Regular cardiac myocyte (primary cell): ENCODE results near the gene TNFRSF18. TPM values are rescaled to one million over a fixed set of nuclear protein-coding genes. Genes with fewer than 3 reads are reported as not detected.

Experiments
- total RNA-seq: library from RNA; depleted of rRNA; stranded (reverse); fragments of >200 nt; gene quantifications from 2 replicates; pipeline ENCODE4 v1.2.3, GENCODE V29; 2014

TNFRSF18 gene, protein sequence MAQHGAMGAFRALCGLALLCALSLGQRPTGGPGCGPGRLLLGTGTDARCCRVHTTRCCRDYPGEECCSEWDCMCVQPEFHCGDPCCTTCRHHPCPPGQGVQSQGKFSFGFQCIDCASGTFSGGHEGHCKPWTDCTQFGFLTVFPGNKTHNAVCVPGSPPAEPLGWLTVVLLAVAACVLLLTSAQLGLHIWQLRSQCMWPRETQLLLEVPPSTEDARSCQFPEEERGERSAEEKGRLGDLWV
- total RNA-seq = 0.28 TPM in 1 of 2 replicates, not detected in the other

DNA sequence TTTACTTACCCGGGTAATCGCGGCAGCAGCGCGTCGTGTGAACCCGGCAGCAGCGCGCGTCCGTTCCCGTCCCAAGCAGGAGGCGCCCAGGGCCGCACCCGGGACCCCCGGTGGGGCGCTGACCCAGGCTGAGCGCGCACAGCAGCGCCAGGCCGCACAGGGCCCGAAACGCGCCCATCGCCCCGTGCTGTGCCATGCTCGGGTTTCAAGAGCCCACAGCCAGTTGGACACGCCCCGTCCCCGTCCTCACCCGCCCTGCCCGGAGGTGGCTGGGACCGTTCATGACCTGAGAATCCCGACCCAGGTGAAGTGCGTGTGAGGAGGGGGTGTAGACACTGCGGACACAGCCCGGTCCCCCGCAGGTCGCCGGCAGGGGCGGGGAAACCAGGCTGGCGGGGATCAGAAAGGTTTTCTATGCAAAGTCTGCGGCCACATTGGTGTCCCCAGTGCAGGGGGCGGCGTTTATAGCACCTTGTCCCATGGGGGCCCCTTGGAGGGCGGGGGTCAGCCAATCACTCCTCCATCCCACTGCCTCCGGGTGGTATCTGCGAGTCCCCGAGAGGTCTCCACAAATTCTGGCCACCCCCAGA is at the start of gene TNFRSF18:
TSS of gene TNFRSF18 (minus strand) at position 217 of the 590 bp plus-strand sequence. CDS start at position 196, 21 bp downstream.

DNA sequence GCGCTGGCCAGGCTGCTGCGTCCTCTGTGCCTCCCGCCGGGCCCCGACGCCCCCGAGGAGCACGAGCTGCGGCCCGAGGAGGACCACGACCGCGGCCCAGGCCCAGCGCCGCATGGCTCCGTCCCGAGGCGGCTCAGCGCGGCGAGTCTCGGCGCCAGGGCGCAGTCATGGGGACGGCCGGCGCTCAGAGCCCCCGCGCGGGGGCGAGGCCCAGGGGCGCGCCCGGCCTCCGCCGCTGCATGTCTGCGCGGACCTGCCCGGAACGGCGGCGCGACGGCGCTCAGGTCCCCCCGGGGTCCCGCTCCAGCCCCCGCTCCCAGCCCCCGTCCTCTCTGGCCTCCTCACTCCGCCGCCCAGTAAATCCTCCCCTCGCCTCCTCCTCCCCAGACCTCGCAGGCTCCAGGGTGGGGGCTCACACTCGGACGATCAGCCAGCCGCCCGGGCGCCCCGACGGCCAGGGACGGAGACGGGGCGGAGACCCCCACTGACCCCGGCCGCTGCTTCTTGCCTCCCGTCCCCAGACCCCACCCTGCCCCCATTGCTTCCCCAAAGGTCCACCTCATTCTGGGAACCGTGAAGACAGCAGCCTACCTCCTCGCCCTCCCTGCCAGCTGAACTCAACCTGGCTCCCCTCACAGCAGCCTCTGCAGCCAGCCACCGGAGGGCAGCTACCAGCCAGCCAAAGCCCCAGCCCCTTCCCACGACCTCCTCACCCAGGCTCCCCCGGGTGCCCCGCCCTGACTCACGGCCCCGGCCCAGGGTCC is 40.4 kb upstream of the TNFRSF18 start, which contains the start of gene C1QTNF12:
TSS of gene C1QTNF12 (minus strand) at position 146 of the 764 bp plus-strand sequence. CDS start at position 114, 32 bp downstream.

DNA sequence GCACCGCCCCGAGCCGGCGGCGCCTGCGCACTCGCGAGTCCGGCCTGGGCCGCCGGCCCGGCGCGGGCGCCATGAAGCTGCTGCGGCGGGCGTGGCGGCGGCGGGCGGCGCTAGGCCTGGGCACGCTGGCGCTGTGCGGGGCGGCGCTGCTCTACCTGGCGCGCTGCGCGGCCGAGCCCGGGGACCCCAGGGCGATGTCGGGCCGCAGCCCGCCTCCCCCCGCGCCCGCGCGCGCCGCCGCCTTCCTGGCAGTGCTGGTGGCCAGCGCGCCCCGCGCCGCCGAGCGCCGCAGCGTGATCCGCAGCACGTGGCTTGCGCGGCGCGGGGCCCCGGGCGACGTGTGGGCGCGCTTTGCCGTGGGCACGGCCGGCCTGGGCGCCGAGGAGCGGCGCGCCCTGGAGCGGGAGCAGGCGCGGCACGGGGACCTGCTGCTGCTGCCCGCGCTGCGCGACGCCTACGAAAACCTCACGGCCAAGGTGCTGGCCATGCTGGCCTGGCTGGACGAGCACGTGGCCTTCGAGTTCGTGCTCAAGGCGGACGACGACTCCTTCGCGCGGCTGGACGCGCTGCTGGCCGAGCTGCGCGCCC is 25.9 kb upstream of the TNFRSF18 start, which contains the start of gene B3GALT6:
TSS of gene B3GALT6 (plus strand) at position 30 of the 588 bp plus-strand sequence. CDS start at position 72, 42 bp downstream.

DNA sequence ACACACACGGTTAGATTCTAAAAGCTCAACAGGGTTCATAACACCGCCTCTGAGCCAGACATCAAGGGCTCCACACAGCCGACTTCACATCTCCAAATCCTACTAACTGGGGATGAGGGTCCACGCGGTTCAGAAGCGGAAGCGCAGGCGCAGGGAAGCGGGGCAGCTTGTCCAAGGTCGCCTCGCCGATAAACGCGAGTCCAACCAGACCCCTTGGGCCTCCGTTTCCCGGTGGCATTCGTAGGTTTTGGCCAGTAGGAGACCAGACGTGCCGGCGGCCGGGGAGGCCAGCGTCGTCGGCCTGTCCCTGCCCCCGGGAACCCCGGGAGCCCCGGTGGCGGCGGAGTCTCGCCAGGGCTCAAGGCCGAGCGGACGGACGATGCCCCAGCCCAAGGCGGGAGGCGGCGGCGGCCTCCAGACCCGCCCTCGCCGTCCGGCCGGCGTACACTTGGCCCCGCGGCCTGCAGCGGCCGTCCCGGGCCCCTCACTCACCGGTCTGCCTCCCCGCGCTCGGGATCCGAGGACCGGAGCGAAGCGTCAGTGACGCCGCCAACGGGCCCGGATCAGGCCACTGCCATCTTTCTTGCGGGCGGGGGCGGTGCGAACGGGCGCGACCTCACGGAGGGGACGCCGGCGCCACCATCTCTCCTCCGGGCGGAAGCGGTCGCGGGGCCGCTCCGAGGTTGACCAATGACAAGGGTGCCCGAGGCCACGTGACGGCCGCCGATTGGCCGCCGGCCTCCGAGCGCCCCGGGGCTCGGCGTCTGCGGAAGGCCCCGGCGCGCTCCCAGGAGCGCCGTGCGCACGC is 25.2 kb upstream of the TNFRSF18 start, which contains the start of gene SDF4:
TSS of gene SDF4 (minus strand) at position 602 of the 808 bp plus-strand sequence. CDS start 3,229 bp downstream, outside the sequence.

DNA sequence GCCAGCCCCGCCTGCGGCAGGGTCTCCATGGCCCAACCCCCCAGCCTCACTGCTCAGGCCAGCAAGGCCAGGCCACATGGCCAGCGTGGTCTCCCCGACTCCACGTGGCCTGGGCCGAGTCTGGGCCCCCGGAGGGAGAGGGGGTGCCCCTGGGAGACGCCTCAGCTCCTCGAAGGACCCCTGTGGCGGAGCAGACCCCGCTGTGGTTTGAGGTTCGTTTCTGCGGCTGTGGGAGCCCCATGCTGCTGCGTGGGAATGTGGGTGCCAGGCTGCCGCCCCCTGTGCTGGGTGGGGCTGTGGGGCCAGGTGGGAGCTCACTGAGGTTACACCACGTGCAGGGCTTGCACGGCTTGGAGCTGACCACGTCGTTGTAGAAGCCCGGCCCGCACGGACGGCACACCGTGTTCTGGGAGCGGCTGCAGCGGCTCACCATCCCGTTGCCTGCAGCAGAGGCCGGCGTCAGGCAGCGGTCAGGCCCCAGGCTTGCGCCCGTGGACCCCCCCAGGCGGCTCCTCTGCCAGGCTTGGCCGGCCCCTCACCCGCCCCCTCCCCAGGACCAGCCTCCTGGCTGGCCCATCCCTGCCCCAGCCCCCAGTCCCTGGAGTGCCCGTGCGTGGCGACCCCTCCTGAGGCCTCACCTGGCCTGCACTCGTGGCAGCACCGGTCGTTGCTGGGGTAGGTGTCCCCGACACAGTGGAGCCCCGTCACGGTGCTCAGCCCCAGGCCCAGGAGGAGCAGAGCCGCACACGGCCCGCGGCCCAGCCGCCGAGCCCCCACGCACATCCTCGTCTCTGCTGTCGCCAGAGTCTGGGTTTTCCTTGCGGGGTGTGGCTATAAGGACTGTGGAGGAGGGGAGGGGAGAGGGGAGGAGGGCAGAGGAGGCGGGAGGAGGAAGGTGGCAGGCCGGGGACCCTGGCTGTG is 7.2 kb upstream of the TNFRSF18 start, which contains the start of gene TNFRSF4:
TSS of gene TNFRSF4 (minus strand) at position 809 of the 921 bp plus-strand sequence. CDS start at position 783, 26 bp downstream.

DNA sequence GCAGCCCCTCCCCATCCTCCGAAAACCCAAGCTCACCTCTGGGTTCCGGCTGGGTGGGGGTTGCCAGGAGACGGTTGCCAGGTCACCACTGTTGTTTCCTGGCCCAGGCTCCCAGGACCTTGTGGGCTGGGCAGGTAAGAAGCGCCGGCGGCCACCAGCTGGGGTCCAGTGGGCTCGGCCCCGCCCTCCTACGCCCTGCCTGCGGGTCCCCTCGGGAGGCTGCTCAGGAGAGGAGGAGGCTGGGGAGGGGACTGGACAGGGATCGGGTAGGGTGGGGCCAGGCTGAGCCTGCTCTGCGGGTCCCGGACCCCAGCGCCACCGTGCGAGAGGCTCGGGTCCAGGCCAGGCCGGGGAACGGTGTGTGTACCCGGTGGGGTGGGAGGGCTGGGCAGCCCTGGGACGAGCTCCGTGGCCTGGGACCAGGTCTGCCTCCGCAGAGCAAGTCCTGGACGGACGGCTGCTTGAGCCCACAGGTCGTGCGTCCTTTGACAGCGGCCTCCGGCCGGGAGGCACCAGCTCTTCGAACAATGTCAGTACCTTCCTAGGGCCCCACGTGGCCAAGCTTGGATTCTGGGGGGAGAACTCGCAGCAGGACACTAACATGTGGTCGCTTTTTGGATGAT is 32.5 kb downstream of the TNFRSF18 start, which contains the start of gene TTLL10:
TSS of gene TTLL10 (plus strand) at position 88 of the 623 bp plus-strand sequence. CDS start 5,336 bp downstream, outside the sequence.

Other genes with a start within 250 kb of the TNFRSF18 start
- 57.2 and 178 TPM in 2 replicates for gene NOC2L, start 247.3 kb downstream of the TNFRSF18 start, total RNA-seq
- 5.0 and 7.9 TPM in 2 replicates for gene KLHL17, start 246.0 kb downstream of the TNFRSF18 start, total RNA-seq
- gene PLEKHN1, start 240.1 kb downstream of the TNFRSF18 start, total RNA-seq = 0.28 and 0.58 TPM in 2 replicates
- 0.38 and 8.5 TPM in 2 replicates for gene PERM1, start 224.5 kb downstream of the TNFRSF18 start, total RNA-seq
- 4.2 and 7.6 TPM in 2 replicates for gene HES4, start 206.5 kb downstream of the TNFRSF18 start, total RNA-seq
- gene ISG15, start 193.1 kb downstream of the TNFRSF18 start, total RNA-seq = 48.8 and 104 TPM in 2 replicates
- 25.9 and 49.3 TPM in 2 replicates for gene AGRN, start 186.5 kb downstream of the TNFRSF18 start, total RNA-seq
- not detected in 2 replicates for gene RNF223, start 132.3 kb downstream of the TNFRSF18 start, total RNA-seq
- gene C1orf159, start 90.5 kb downstream of the TNFRSF18 start, total RNA-seq = 4.4 and 5.4 TPM in 2 replicates
- not detected in 2 replicates for gene TTLL10, start 32.7 kb downstream of the TNFRSF18 start, total RNA-seq
- not detected in 2 replicates for gene TNFRSF4, start 7.6 kb upstream of the TNFRSF18 start, total RNA-seq
- 90.1 and 109 TPM in 2 replicates for gene SDF4, start 25.4 kb upstream of the TNFRSF18 start, total RNA-seq
- 28.2 and 31.2 TPM in 2 replicates for gene B3GALT6, start 25.6 kb upstream of the TNFRSF18 start, total RNA-seq
- 0.38 and 0.85 TPM in 2 replicates for gene C1QTNF12, start 40.1 kb upstream of the TNFRSF18 start, total RNA-seq
- gene UBE2J2, start 67.3 kb upstream of the TNFRSF18 start, total RNA-seq = 31.3 and 43.5 TPM in 2 replicates
- gene SCNN1D, start 73.8 kb upstream of the TNFRSF18 start, total RNA-seq = 0.58 and 1.4 TPM in 2 replicates
- gene ACAP3, start 101.3 kb upstream of the TNFRSF18 start, total RNA-seq = 33.0 and 34.3 TPM in 2 replicates
- gene PUSL1, start 102.0 kb upstream of the TNFRSF18 start, total RNA-seq = 8.7 and 22.8 TPM in 2 replicates
- gene INTS11, start 118.1 kb upstream of the TNFRSF18 start, total RNA-seq = 34.1 and 42.0 TPM in 2 replicates
- 9.0 and 11.5 TPM in 2 replicates for gene CPTP, start 118.2 kb upstream of the TNFRSF18 start, total RNA-seq
- under 0.01 TPM in 2 replicates for gene TAS1R3, start 124.7 kb upstream of the TNFRSF18 start, total RNA-seq
- 86.0 and 119 TPM in 2 replicates for gene DVL1, start 142.8 kb upstream of the TNFRSF18 start, total RNA-seq
- 121 and 141 TPM in 2 replicates for gene MXRA8, start 152.0 kb upstream of the TNFRSF18 start, total RNA-seq
- gene AURKAIP1, start 168.6 kb upstream of the TNFRSF18 start, total RNA-seq = 82.6 and 152 TPM in 2 replicates
- 63.8 and 140 TPM in 2 replicates for gene CCNL2, start 192.7 kb upstream of the TNFRSF18 start, total RNA-seq
- gene MRPL20, start 200.7 kb upstream of the TNFRSF18 start, total RNA-seq = 58.9 and 129 TPM in 2 replicates
- under 0.01 TPM in 2 replicates for gene ANKRD65, start 214.7 kb upstream of the TNFRSF18 start, total RNA-seq
- 2.9 and 9.0 TPM in 2 replicates for gene VWA1, start 229.1 kb upstream of the TNFRSF18 start, total RNA-seq
- gene ATAD3C, start 243.1 kb upstream of the TNFRSF18 start, total RNA-seq = not detected in 2 replicates